Measurements from ENCODE around the gene SYNPO2L. TPM values are rescaled to one million over a fixed set of nuclear protein-coding genes. Genes with fewer than 3 reads are reported as not detected.
"Not testable (repeated sequence)": the region's sequence is repeated elsewhere in the genome, so short reads cannot be mapped to it uniquely, and the experiment has no call there.

SYNPO2L gene
- total RNA-seq, 1 donor from 2014 or later, result not detected

DNA sequence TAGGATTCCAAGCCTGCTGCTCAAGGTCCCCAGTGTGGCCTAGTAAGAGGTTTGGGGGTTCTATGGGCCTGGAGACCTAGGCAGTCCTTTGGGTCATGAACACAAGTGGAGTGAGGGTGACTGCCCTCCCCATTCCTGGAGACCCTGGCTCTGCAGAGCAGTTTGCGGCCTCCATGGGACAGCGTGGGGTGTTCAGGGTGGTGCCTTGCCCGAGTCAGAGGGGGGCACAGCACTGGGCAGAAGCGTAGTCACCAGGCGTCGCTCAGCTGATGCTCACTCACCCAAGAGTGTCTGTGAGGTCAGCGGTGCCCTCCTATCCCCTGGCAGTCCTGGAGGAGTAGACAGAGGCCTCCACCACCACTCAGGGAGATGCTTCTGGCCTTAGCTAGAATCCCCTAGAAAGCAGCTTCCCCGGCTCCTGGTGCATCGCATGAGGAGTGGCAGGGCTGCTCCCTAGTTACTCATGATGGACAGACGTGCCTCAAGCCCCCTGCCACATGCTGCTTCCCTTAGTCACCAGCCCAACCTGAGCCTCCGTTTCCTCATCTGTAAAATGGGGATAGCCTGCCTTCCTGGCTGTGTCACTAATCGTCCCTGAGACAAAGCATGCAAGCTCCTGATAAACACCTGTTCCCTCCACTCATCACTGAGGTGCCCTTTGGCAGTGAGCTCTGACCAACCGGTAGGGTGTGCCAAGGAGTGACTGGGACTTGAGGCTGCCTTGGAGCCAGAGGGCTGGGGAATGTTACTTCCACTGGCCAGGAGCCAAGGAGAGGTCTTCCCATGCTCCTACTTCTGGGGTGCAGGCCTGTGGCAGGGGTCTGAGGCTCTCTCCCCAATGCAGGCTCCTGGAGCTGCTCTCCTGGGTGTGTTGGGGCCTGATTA lies 8.6 kb upstream of the SYNPO2L start:
- H3K4me1 Mint-ChIP-seq; CTCF ChIA-PET; POLR2A ChIA-PET; DNase-seq; H3K4me3 Mint-ChIP-seq; ATAC-seq (ENCODE audit: low read depth); H3K27ac Mint-ChIP-seq; H3K9me3 Mint-ChIP-seq; H3K27me3 Mint-ChIP-seq; H3K36me3 Mint-ChIP-seq (ENCODE audit: low read depth); intact Hi-C loops (cut with micrococcal nuclease): not testable (repeated sequence)

DNA sequence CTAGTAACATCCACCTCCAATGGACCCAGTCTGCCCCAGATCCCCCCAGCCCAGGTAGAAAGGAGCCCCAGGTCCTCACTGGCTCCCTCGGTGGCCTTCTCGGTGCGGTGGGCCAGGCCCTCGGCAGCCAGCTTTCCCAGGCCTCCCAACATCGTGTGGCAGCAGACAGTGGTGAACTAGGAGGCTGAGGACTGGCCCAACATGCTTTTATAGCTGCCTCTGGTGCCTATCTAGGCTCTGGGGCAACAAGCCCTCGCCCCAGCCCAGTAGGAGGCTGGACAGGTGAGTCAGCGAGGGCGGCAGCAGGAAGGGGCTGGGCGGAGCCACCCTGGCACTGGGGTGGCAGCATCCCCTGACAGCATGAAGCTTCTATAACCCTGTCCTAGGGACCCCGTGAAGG lies 7.8 kb upstream of the SYNPO2L start:
- H3K9me3 Mint-ChIP-seq, result not testable (repeated sequence)

DNA sequence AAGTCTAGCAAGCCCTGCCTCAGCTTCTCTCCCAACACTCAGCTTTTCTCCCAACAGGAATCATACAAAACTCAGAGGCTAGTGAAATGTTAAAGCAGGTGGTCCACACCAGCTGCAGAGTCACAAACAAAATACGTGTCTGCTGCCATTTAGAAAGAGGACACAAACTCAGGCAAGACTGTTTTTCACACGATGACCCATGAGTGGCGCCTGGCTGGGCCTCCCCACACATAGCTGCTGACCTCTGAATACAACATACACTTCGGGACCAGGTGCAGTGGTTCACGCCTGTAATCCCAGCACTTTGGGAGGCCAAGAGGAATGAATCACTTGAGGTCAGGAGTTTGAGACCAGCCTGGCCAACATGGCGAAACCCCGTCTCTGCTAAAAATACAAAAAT lies 6.9 kb upstream of the SYNPO2L start:
- H3K27ac Mint-ChIP-seq; H3K27me3 Mint-ChIP-seq; H3K4me1 Mint-ChIP-seq; H3K36me3 Mint-ChIP-seq (ENCODE audit: low read depth); H3K9me3 Mint-ChIP-seq; intact Hi-C loops (cut with micrococcal nuclease); ATAC-seq (ENCODE audit: low read depth); POLR2A ChIA-PET; CTCF ChIA-PET; DNase-seq; H3K4me3 Mint-ChIP-seq: not testable (repeated sequence)

More for the DNA sequence above, 7.8 kb upstream of the SYNPO2L start:
- H3K27me3 Mint-ChIP-seq; DNase-seq; H3K36me3 Mint-ChIP-seq (ENCODE audit: low read depth); H3K4me3 Mint-ChIP-seq; H3K4me1 Mint-ChIP-seq; H3K27ac Mint-ChIP-seq; CTCF ChIA-PET; POLR2A ChIA-PET; ATAC-seq (ENCODE audit: low read depth); intact Hi-C loops (cut with micrococcal nuclease): not testable (repeated sequence)

DNA sequence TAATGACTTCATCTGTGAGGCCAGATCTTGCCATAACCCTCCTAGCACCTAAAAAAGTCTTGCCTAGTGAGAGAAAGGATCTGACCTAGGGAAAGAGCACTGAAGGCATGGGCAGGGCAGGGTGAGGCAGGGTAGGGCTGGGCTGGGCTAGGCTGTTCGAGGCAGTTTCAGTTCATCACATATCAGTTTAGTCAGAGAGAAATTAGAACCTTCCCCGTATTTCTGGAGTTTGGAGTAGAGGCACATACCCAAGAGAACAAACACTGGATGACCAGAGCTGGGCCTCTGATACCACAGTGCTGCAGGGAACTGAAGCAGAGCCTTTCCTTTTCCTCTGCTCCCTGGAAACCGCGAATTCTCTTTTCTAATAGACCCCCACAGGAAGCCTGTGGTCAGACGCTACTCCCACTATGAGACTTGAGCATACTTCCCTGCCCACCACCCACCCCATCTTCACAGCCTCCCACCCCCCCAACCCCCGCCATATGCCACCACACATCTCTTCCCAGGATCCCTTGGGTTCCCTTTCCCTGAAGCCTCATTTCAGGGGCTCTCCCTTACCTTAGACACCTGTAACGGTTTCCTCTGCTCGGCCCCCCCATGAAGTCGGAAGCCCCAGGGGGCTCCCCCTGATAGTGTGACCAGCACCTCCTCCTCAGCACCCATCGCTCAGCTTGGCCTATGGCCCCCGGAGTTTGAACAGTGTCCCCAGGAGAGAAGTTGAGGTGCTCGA lies 406 bp downstream of the SYNPO2L start:
- H3K4me3 Mint-ChIP-seq, result no peak overlapping the region
- H3K27me3 Mint-ChIP-seq, result no peaks in the 10 kb centered on the region
- DNase-seq (no peak), ATAC-seq (ENCODE audit: low read depth) (no peak)
- no peaks in the 10 kb centered on the region for H3K36me3 Mint-ChIP-seq (ENCODE audit: low read depth)
- no peaks in the 10 kb centered on the region for H3K9me3 Mint-ChIP-seq
- ChIA-PET CTCF (no interaction called here), POLR2A (no interaction called here)
- no peak overlapping the region for H3K27ac Mint-ChIP-seq
- TF ChIP-seq, protein P1, sequence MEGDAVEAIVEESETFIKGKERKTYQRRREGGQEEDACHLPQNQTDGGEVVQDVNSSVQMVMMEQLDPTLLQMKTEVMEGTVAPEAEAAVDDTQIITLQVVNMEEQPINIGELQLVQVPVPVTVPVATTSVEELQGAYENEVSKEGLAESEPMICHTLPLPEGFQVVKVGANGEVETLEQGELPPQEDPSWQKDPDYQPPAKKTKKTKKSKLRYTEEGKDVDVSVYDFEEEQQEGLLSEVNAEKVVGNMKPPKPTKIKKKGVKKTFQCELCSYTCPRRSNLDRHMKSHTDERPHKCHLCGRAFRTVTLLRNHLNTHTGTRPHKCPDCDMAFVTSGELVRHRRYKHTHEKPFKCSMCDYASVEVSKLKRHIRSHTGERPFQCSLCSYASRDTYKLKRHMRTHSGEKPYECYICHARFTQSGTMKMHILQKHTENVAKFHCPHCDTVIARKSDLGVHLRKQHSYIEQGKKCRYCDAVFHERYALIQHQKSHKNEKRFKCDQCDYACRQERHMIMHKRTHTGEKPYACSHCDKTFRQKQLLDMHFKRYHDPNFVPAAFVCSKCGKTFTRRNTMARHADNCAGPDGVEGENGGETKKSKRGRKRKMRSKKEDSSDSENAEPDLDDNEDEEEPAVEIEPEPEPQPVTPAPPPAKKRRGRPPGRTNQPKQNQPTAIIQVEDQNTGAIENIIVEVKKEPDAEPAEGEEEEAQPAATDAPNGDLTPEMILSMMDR (IDR thresholded peaks at IDR 0.05), result no peak
- intact Hi-C loops (cut with micrococcal nuclease), result no loop called here
- peaks cover 4% of the 10 kb centered on the region for H3K4me1 Mint-ChIP-seq

DNA sequence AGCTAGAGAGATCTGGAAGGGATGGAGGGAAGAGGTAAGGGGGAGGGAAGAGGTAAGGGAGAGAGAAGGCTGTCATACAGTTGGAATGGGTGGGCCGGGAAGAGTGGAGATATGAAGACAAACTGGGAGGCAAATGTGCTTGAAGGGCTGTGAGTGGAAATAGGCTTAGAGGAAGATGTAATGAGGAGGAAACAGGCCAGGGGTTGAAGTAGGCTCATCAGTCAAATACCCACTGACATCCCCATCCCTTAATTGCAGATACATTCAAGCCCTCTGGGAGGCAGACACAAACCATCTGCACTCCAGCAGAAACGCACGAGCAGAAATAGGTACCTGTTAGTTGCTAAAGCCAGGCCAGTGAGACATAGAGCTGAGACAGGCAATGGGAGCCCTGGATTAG lies 2.1 kb downstream of the SYNPO2L start:
- ChIA-PET POLR2A (no interaction called here), CTCF (no interaction called here)
- Mint-ChIP-seq H3K4me3 (no peak overlapping the region), H3K36me3 (ENCODE audit: low read depth) (no peaks in the 10 kb centered on the region), H3K4me1 (peaks cover 8% of the 10 kb centered on the region), H3K27ac (no peak overlapping the region), H3K27me3 (no peaks in the 10 kb centered on the region), H3K9me3 (no peaks in the 10 kb centered on the region)
- ATAC-seq (ENCODE audit: low read depth) (no peak), DNase-seq (no peak)
- TF ChIP-seq, protein P1 (IDR thresholded peaks at IDR 0.05), result no peak
- intact Hi-C loops (cut with micrococcal nuclease), result no loop called here

DNA sequence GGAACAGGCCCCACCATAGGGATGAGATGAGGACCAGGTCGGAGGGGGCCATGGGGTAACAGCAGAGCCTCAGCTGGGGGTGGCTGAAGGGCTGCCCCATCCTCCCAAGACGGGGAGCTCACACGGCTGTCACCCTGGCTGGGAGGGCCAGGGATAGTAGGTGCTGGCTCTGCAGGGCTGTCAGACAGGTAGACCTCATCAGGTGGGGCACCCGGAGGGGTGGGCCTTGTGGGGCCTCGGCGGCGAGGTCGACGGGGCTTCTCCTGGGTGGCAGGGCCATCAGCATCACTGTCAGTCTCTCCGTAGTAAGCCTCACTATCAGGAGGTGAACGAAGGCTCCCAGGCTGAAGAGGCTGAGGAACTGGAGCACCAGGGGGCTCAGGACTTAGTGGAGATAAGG lies 2.6 kb downstream of the SYNPO2L start:
- H3K4me1 Mint-ChIP-seq, result peaks cover 8% of the 10 kb centered on the region
- H3K4me3 Mint-ChIP-seq, result no peak overlapping the region
- ChIA-PET POLR2A (no interaction called here), CTCF (no interaction called here)
- H3K27me3 Mint-ChIP-seq, result no peaks in the 10 kb centered on the region
- TF ChIP-seq, protein P1 (IDR thresholded peaks at IDR 0.05), result no peak
- H3K27ac Mint-ChIP-seq, result no peak overlapping the region
- H3K9me3 Mint-ChIP-seq, result no peaks in the 10 kb centered on the region
- ATAC-seq (ENCODE audit: low read depth), result no peak
- no peak for DNase-seq
- H3K36me3 Mint-ChIP-seq (ENCODE audit: low read depth), result no peaks in the 10 kb centered on the region
- intact Hi-C loops (cut with micrococcal nuclease), result no loop called here
